Thoracic aorta (tissue), 2 donors: ENCODE data around the gene SULT1B1. TPM values are rescaled to one million over a fixed set of nuclear protein-coding genes. Genes with fewer than 3 reads are reported as not detected.
A peak's percentile ranks its signal among the peaks of the same experiment; 100 is the strongest.

ENCODE experiments used
- ATAC-seq: fragments of 150-250 bp; one replicate; pipeline ENCODE4 v1.8.0; 2017; ENCODE audit warnings: low read depth; ENCODE audit not compliant: insufficient number of reproducible peaks, low FRiP score
- DNase-seq: peaks from one replicate; pipeline ENCODE4 v3.0.0-alpha.2; 2020; ENCODE audit warnings: low spot score
- H3K27ac ChIP-seq, 2 donors: fragments of 200-600 bp; sonication (generic); 1 replicate in 1 of 2; 2 replicates in 1 of 2; pipeline ENCODE4 v1.5.1; 2016; ENCODE audit warnings: mild to moderate bottlenecking in 2 of 2, moderate library complexity in 2 of 2
- H3K27me3 ChIP-seq: fragments of 200-600 bp; sonication (generic); replicated peaks from 2 replicates; pipeline ENCODE4 v1.6.0; 2016; ENCODE audit warnings: mild to moderate bottlenecking; ENCODE audit not compliant: insufficient read depth
- H3K36me3 ChIP-seq: fragments of 200-600 bp; sonication (generic); one replicate; pipeline ENCODE4 v1.5.1; 2016
- H3K4me1 ChIP-seq, 2 donors: fragments of 200-600 bp; sonication (generic); 1 replicate in 1 of 2; 2 replicates in 1 of 2; pipeline versions ENCODE4 v1.5.1 to v1.6.0; 2016; ENCODE audit warnings: low read depth in 2 of 2, mild to moderate bottlenecking in 1 of 2; ENCODE audit not compliant: control insufficient read depth in 1 of 2
- H3K4me3 ChIP-seq: fragments of 200-600 bp; sonication (generic); 2 replicates; pipeline ENCODE4 v1.5.1; 2016; ENCODE audit warnings: mild to moderate bottlenecking
- H3K9me3 ChIP-seq: fragments of 200-600 bp; sonication (generic); 2 replicates; pipeline ENCODE4 v1.5.1; 2016
- total RNA-seq, 2 donors: library from RNA; depleted of rRNA; stranded (reverse); fragments of >200 nt; gene quantifications; one replicate each; pipeline versions ENCODE4 v1.1.0 to v1.2.3, GENCODE V29; 2016
- TF ChIP-seq, protein P1 (sequence below): fragments of 200-600 bp; sonication (generic); IDR thresholded peaks from one replicate; pipeline ENCODE4 v1.5.1; 2019; ENCODE audit warnings: antibody characterized with exemption

The SULT1B1 gene
- total RNA-seq, 2 donors from 2014 or later = 0.41 to 2.9 TPM

DNA sequence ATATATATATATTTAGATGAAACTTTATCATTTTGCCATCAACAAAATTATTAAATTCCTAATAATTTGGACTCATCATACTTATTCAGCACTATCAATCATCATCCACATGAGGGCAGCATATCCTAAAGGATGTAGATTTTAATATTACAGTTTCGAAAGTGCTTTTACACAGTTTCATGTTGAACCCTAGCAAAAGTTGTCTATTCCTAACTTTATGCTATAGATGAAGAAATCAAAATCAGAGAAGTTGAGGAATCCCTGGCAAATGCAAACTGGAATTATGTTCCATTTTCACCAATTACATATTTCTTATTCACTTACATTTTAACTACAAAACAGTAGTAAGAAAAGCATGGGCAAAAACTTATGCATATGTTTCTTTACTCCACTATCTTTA, 70.8 kb downstream of the SULT1B1 start:
- no peak overlapping the region for H3K27ac ChIP-seq
- H3K9me3 ChIP-seq = no peaks in the 10 kb centered on the region
- no peak overlapping the region for H3K4me3 ChIP-seq
- H3K27me3 ChIP-seq = no peaks in the 10 kb centered on the region
- DNase-seq (no peak), ATAC-seq (no peak)
- no peaks in the 10 kb centered on the region for H3K4me1 ChIP-seq
- H3K36me3 ChIP-seq = no peaks in the 10 kb centered on the region
- TF ChIP-seq, protein P1, sequence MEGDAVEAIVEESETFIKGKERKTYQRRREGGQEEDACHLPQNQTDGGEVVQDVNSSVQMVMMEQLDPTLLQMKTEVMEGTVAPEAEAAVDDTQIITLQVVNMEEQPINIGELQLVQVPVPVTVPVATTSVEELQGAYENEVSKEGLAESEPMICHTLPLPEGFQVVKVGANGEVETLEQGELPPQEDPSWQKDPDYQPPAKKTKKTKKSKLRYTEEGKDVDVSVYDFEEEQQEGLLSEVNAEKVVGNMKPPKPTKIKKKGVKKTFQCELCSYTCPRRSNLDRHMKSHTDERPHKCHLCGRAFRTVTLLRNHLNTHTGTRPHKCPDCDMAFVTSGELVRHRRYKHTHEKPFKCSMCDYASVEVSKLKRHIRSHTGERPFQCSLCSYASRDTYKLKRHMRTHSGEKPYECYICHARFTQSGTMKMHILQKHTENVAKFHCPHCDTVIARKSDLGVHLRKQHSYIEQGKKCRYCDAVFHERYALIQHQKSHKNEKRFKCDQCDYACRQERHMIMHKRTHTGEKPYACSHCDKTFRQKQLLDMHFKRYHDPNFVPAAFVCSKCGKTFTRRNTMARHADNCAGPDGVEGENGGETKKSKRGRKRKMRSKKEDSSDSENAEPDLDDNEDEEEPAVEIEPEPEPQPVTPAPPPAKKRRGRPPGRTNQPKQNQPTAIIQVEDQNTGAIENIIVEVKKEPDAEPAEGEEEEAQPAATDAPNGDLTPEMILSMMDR = peak; percentile 27

DNA sequence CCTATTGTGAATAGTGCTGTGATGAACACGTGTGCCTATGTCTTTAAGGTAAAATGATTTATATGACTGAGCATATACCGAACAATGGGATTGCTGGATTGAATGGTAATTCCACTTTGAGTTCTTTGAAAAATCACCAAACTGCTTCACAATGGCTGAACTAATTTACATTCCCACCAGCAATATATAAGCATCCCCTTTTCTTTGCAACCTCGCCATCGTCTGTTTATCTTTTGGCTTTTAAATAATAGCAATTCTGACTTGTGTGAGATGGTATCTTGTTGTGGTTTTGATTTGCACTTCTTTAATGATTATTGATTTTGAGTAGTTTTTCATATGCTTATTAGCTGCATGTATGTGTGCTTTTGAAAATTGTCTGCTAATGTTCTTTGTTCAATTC, 75.6 kb downstream of the SULT1B1 start:
- Histone ChIP-seq H3K4me1 (no peaks in the 10 kb centered on the region), H3K27ac (no peak overlapping the region), H3K36me3 (no peaks in the 10 kb centered on the region), H3K4me3 (no peak overlapping the region), H3K9me3 (no peaks in the 10 kb centered on the region), H3K27me3 (no peaks in the 10 kb centered on the region)
- DNase-seq (no peak), ATAC-seq (no peak)
- TF ChIP-seq, protein P1 = no peak

Other genes starting within 250 kb of the SULT1B1 start
- gene UGT2A2, start 121.0 kb downstream of the SULT1B1 start, total RNA-seq = not detected
- not detected for gene UGT2A1, start 107.4 kb downstream of the SULT1B1 start, total RNA-seq
- gene SULT1E1, start 99.5 kb upstream of the SULT1B1 start, total RNA-seq = under 1 TPM in 1 of 2 donors, not detected in 1; 0.54 TPM
- gene CSN1S1, start 170.4 kb upstream of the SULT1B1 start, total RNA-seq = not detected
- gene CSN2, start 205.1 kb upstream of the SULT1B1 start, total RNA-seq = not detected
- not detected for gene STATH, start 235.3 kb upstream of the SULT1B1 start, total RNA-seq